B cell (primary cell): ENCODE measurements around the gene USP21. TPM values are rescaled to one million over a fixed set of nuclear protein-coding genes. Genes with fewer than 3 reads are reported as not detected.
A peak's percentile ranks its signal among the peaks of the same experiment; 100 is the strongest.

Source experiments
- ATAC-seq: fragments of 200-7000 bp; cut with Tn5 transposase; one replicate; pipeline ENCODE4 v1.10.0; 2021; ENCODE audit warnings: low read depth, mild to moderate bottlenecking, moderate number of reproducible peaks, moderate library complexity
- CTCF ChIA-PET: fragments of 350-600 bp; sonication (Branson Sonifier 250); formaldehyde crosslinking; loops from one replicate; lab custom pipeline; 2021; ENCODE audit warnings: antibody characterized with exemption, inconsistent platforms; lab: Charles Lee
- POLR2A ChIA-PET: fragments of 350-600 bp; sonication (Branson Sonifier 250); formaldehyde crosslinking; loops from one replicate; lab custom pipeline; 2021; ENCODE audit warnings: antibody characterized with exemption; lab: Charles Lee
- DNase-seq: peaks from one replicate; pipeline ENCODE4 v3.0.0; 2013
- H2AFZ ChIP-seq: 2 replicates; pipeline ENCODE4 v1.6.1; 2012; ENCODE audit warnings: mild to moderate bottlenecking, low read depth, low read length; ENCODE audit not compliant: insufficient read depth, poor library complexity, severe bottlenecking
- H3K27ac ChIP-seq, 2 donors: 1 replicate in 1 of 2; 2 replicates in 1 of 2; pipeline ENCODE4 v1.5.1; 2012 to 2013; ENCODE audit warnings: low read length in 2 of 2, mild to moderate bottlenecking in 2 of 2, moderate library complexity in 1 of 2
- H3K27me3 ChIP-seq, 4 experiments: fragments of 200-600 bp in 1 of 4; sonication (generic) in 1 of 4; replicated peaks in 1 of 4; 1 replicate in 2 of 4; 2 replicates in 2 of 4; pipeline versions ENCODE4 v1.6.1 to v1.7.0; 2013 to 2016; ENCODE audit warnings: low read length in 3 of 4, mild to moderate bottlenecking in 2 of 4, mixed read lengths in 1 of 4, moderate library complexity in 1 of 4; ENCODE audit not compliant: insufficient read depth in 4 of 4, control insufficient read depth in 3 of 4; ENCODE audit errors: control extremely low read depth in 1 of 4
- H3K36me3 ChIP-seq, 2 experiments: replicated peaks in 1 of 2; 1 replicate in 1 of 2; 2 replicates in 1 of 2; pipeline versions ENCODE4 v1.6.1 to v1.7.1; 2013; ENCODE audit warnings: low read length in 1 of 2; ENCODE audit not compliant: insufficient read depth in 2 of 2, control insufficient read depth in 1 of 2; ENCODE audit errors: control extremely low read depth in 1 of 2, extremely low read depth in 1 of 2
- H3K4me1 ChIP-seq, 2 donors: fragments of 200-600 bp in 1 of 2; sonication (generic) in 1 of 2; 1 replicate in 1 of 2; 2 replicates in 1 of 2; pipeline versions ENCODE4 v1.5.1 to v1.6.1; 2013 to 2017; ENCODE audit warnings: low read length in 2 of 2; ENCODE audit not compliant: control insufficient read depth in 2 of 2, insufficient read depth in 2 of 2
- H3K4me2 ChIP-seq: replicated peaks from 2 replicates; pipeline ENCODE3; 2012; ENCODE audit warnings: mild to moderate bottlenecking, low read depth, low read length; ENCODE audit not compliant: poor library complexity, severe bottlenecking
- H3K4me3 ChIP-seq, 5 experiments: fragments of 200-600 bp in 1 of 5; sonication (generic) in 1 of 5; 1 replicate in 3 of 5; 2 replicates in 2 of 5; pipeline versions ENCODE4 v1.5.1 to v1.7.0; 2011 to 2016; ENCODE audit warnings: low read length in 4 of 5, mild to moderate bottlenecking in 4 of 5, low read depth in 2 of 5, control low read depth in 1 of 5, moderate library complexity in 1 of 5; ENCODE audit not compliant: insufficient read depth in 1 of 5; ENCODE audit errors: control extremely low read depth in 1 of 5, extremely low read depth in 1 of 5
- H3K79me2 ChIP-seq: fragments of 200-600 bp; sonication (generic); one replicate; pipeline ENCODE4 v1.6.0; 2016; ENCODE audit warnings: low read length; ENCODE audit not compliant: control insufficient read depth, insufficient read depth
- H3K9ac ChIP-seq: fragments of 200-600 bp; sonication (generic); 2 replicates; pipeline ENCODE4 v1.6.1; 2017; ENCODE audit warnings: mild to moderate bottlenecking, low read length, moderate library complexity
- H3K9me3 ChIP-seq, 3 donors: one replicate each; pipeline versions ENCODE4 v1.6.1 to v1.7.1; 2013; ENCODE audit warnings: low read length in 2 of 3; ENCODE audit not compliant: control insufficient read depth in 2 of 3, insufficient read depth in 1 of 3; ENCODE audit errors: control extremely low read depth in 1 of 3
- H4K20me1 ChIP-seq: 2 replicates; pipeline ENCODE4 v1.6.0; 2012; ENCODE audit warnings: mild to moderate bottlenecking, low read length; ENCODE audit not compliant: insufficient read depth, control insufficient read depth, poor library complexity, severe bottlenecking
- H3K27ac Mint-ChIP-seq: one replicate; pipeline ENCODE4 v1.8.0; 2021; ENCODE audit warnings: mixed read lengths
- H3K27me3 Mint-ChIP-seq: one replicate; pipeline ENCODE4 v1.8.0; 2021; ENCODE audit warnings: mixed read lengths
- H3K4me1 Mint-ChIP-seq: one replicate; pipeline ENCODE4 v1.8.0; 2021; ENCODE audit warnings: mixed read lengths
- H3K4me3 Mint-ChIP-seq: one replicate; pipeline ENCODE4 v1.8.0; 2021; ENCODE audit warnings: mixed read lengths
- H3K9me3 Mint-ChIP-seq: one replicate; pipeline ENCODE4 v1.8.0; 2022; ENCODE audit warnings: mixed read lengths; ENCODE audit not compliant: insufficient read depth
- CTCF ChIP-seq: fragments of 200-600 bp; IDR thresholded peaks from one replicate; pipeline ENCODE4 v1.8.0; 2022; ENCODE audit warnings: antibody characterized with exemption, mild to moderate bottlenecking
- EZH2 ChIP-seq: IDR thresholded peaks from 2 replicates; pipeline ENCODE4 v1.6.1; 2012; ENCODE audit warnings: borderline replicate concordance, low read depth, mild to moderate bottlenecking, moderate library complexity, low read length; ENCODE audit not compliant: insufficient read depth, poor library complexity, severe bottlenecking
- WGBS: methylation state at CpG from one replicate; pipeline ENCODE4 v1.1.5; 2013; ENCODE audit warnings: missing lambda C conversion rate; ENCODE audit not compliant: insufficient coverage; 5-methylcytosine and 5-hydroxymethylcytosine counted together
- intact Hi-C: fragments of 100-400 bp; cut with micrococcal nuclease; formaldehyde crosslinking; loops from one replicate; pipeline ENCODE4 v1.10.0; 2022
- polyA plus RNA-seq: library from polyadenylated mRNA; depleted of rRNA; stranded (reverse); fragments of >200 nt; gene quantifications from 2 replicates; pipeline ENCODE4 v1.2.3, GENCODE V29; 2012
- total RNA-seq, 2 donors: library from RNA; stranded (reverse); fragments of 120-200 nt in 1 of 2; gene quantifications; 1 replicate in 1 of 2; 2 replicates in 1 of 2; pipeline versions ENCODE4 v1.2.3 to v1.2.4, GENCODE V29; 2013 to 2022

The USP21 gene
- total and polyA plus RNA-seq, 2 donors (not counting 1 experiment from before 2014, with no cell fraction given) = 53.3 to 81.6 TPM

GRCh38 chr1:161177936-161178244 lies 18.6 kb downstream of the USP21 start:
- TF ChIP-seq CTCF = no peak
- Histone ChIP-seq H3K9ac (peak overlapping the region; percentile 83), H3K4me2 (peak overlapping the region; percentile 82), H3K9me3 (no peaks in the 10 kb centered on the region), H3K79me2 (peaks cover 33% of the 10 kb centered on the region), H3K4me3 (peak overlapping the region; percentile 23 to 95 (median 90)), H4K20me1 (peaks cover 9% of the 10 kb centered on the region), H2AFZ (peak overlapping the region; percentile 96), H3K36me3 (peaks cover 3 to 31% of the 10 kb centered on the region in 2 experiments), H3K27me3 (no peaks in the 10 kb centered on the region), H3K4me1 (peaks cover 42 to 58% of the 10 kb centered on the region in 2 donors), H3K27ac (peak overlapping the region; percentile 76 to 81)
- Mint-ChIP-seq H3K9me3 (no peaks in the 10 kb centered on the region), H3K4me1 (peaks cover 64% of the 10 kb centered on the region), H3K4me3 (peak overlapping the region; percentile 99), H3K27ac (peak overlapping the region; percentile 100), H3K27me3 (no peaks in the 10 kb centered on the region)
- DNase-seq (no peak), ATAC-seq (no peak)
- intact Hi-C loops = loop anchor here (1.0 kb wide), 4 partner anchors 7 to 24 kb away; partner anchors contain the start of genes NDUFS2, PPOX and USP21
- WGBS = 83% methylated on average over 1 of the region's 9 CpGs
- CTCF ChIA-PET = interaction anchor here (0.6 to 3.3 kb wide), 2 partner anchors 11 to 20 kb away, joined by 5 to 24 read pairs; partner anchors contain the start of gene PPOX
- POLR2A ChIA-PET = interaction anchor here (0.9 to 2.3 kb wide), 3 partner anchors 12 to 48 kb away, joined by 5 to 10 read pairs (median 5); partner anchors contain the start of genes NDUFS2, PPOX and TOMM40L

GRCh38 chr1:161179698-161180097 lies 20.4 kb downstream of the USP21 start:
- Mint-ChIP-seq H3K27ac (no peak overlapping the region), H3K27me3 (no peaks in the 10 kb centered on the region), H3K4me3 (no peak overlapping the region), H3K9me3 (no peaks in the 10 kb centered on the region), H3K4me1 (peaks cover 75% of the 10 kb centered on the region)
- TF ChIP-seq CTCF (no peak), EZH2 (no peak)
- Histone ChIP-seq H4K20me1 (peaks cover 9% of the 10 kb centered on the region), H3K4me2 (no peak overlapping the region), H3K4me1 (peaks cover 58 to 71% of the 10 kb centered on the region in 2 donors), H3K36me3 (peaks cover 0 to 15% of the 10 kb centered on the region in 2 experiments), H3K9me3 (no peaks in the 10 kb centered on the region), H2AFZ (no peak overlapping the region), H3K27ac (no peak overlapping the region), H3K27me3 (no peaks in the 10 kb centered on the region), H3K4me3 (no peak overlapping the region), H3K79me2 (peaks cover 25% of the 10 kb centered on the region), H3K9ac (no peak overlapping the region)
- ChIA-PET CTCF (interaction anchor here (0.6 to 5.4 kb wide), 4 partner anchors 13 to 476 kb away, joined by 3 to 64 read pairs (median 5); partner anchors contain the start of gene PPOX), POLR2A (interaction anchor here (0.7 kb wide), 1 partner anchor 385 kb away, joined by 3 read pairs; no protein-coding TSS in a partner anchor)
- 94% methylated on average over 2 of the region's 3 CpGs for WGBS
- intact Hi-C loops = no loop called here
- ATAC-seq = no peak
- DNase-seq = no peak
